ENCODE data around the gene CHST2.

CHST2 gene

GRCh38 chr3:143139762-143140161, 20.2 kb downstream of the CHST2 start:
- H3K4me3 ChIP-seq: no peak overlapping the region
- no peaks in the 10 kb centered on the region for H3K36me3 ChIP-seq
- no peaks in the 10 kb centered on the region for H3K9me3 ChIP-seq
- H3K27ac ChIP-seq: no peak overlapping the region
- no peaks in the 10 kb centered on the region for H3K27me3 ChIP-seq
- intact Hi-C loops (cut with DNase I; ENCODE audit: low total_unique reads): no loop called here
- no peak for TF ChIP-seq CTCF (IDR thresholded peaks at IDR 0.05)
- no peak for DNase-seq
- H3K4me1 ChIP-seq: peaks cover 0 to 3% (median 0%) of the 10 kb centered on the region in 4 donors

- Histone ChIP-seq H3K4me1 (peaks cover 0 to 3% (median 0%) of the 10 kb centered on the region in 4 donors), H3K4me3 (no peak overlapping the region), H3K27ac (no peak overlapping the region), H3K27me3 (no peaks in the 10 kb centered on the region), H3K36me3 (no peaks in the 10 kb centered on the region), H3K9me3 (no peaks in the 10 kb centered on the region)
- no peak for TF ChIP-seq CTCF (IDR thresholded peaks at IDR 0.05)
- intact Hi-C loops (cut with DNase I; ENCODE audit: low total_unique reads): no loop called here
- no peak for DNase-seq
These were observed 21.0 kb downstream of the CHST2 start for GRCh38 chr3:143140550-143140949.

DNA sequence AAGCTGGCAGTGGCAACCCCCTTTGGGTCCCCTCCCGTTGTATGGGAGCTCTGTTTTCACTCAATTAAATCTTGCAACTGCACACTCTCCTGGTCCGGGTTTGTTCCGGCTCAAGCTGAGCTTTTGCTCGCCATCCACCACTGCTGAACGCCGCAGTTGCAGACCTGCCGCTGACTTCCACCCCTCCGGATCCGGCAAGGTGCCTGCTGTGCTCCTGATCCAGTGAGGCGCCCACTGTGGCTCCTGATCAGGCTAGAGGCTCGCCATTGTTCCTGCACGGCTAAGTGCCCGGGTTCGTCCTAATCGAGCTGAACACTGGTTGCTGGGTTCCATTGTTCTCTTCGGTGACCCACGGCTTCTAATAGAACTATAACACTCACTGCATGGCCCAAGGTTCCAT, 22.8 kb downstream of the CHST2 start:
- Histone ChIP-seq H3K27ac (no peak overlapping the region), H3K4me1 (peaks cover 0 to 3% (median 0%) of the 10 kb centered on the region in 4 donors), H3K4me3 (no peak overlapping the region), H3K36me3 (no peaks in the 10 kb centered on the region), H3K9me3 (no peaks in the 10 kb centered on the region), H3K27me3 (no peaks in the 10 kb centered on the region)
- intact Hi-C loops (cut with DNase I; ENCODE audit: low total_unique reads): no loop called here
- no peak for DNase-seq
- no peak for TF ChIP-seq CTCF (IDR thresholded peaks at IDR 0.05)

- no peaks in the 10 kb centered on the region for H3K9me3 ChIP-seq
- intact Hi-C loops (cut with DNase I; ENCODE audit: low total_unique reads): no loop called here
- TF ChIP-seq CTCF (IDR thresholded peaks at IDR 0.05): no peak
- DNase-seq: no peak
- no peak overlapping the region for H3K27ac ChIP-seq
- no peaks in the 10 kb centered on the region for H3K4me1 ChIP-seq
- no peaks in the 10 kb centered on the region for H3K36me3 ChIP-seq
- no peak overlapping the region for H3K4me3 ChIP-seq
- no peaks in the 10 kb centered on the region for H3K27me3 ChIP-seq
These were observed 26.3 kb downstream of the CHST2 start for GRCh38 chr3:143145906-143146305.

- H3K27me3 ChIP-seq: no peaks in the 10 kb centered on the region
- no peak for TF ChIP-seq CTCF (IDR thresholded peaks at IDR 0.05)
- no peak overlapping the region for H3K27ac ChIP-seq
- H3K4me3 ChIP-seq: no peak overlapping the region
- H3K9me3 ChIP-seq: no peaks in the 10 kb centered on the region
- no peaks in the 10 kb centered on the region for H3K4me1 ChIP-seq
- no peak for DNase-seq
- intact Hi-C loops (cut with DNase I; ENCODE audit: low total_unique reads): no loop called here
- H3K36me3 ChIP-seq: no peaks in the 10 kb centered on the region
These were observed 27.1 kb downstream of the CHST2 start for GRCh38 chr3:143146486-143147274.
